Mononuclear cell (primary cell): ENCODE data around the gene NOTUM. TPM values are rescaled to one million over a fixed set of nuclear protein-coding genes. Genes with fewer than 3 reads are reported as not detected.

ENCODE experiments used
- H3K27me3 ChIP-seq: 2 replicates; pipeline ENCODE4 v1.6.0; 2011; ENCODE audit warnings: low read length, control low read depth; ENCODE audit not compliant: insufficient read depth
- H3K4me1 ChIP-seq: 2 replicates; pipeline ENCODE4 v1.5.1; 2011; ENCODE audit warnings: mild to moderate bottlenecking, low read length, control low read depth; ENCODE audit not compliant: insufficient read depth
- H3K4me3 ChIP-seq: 2 replicates; pipeline ENCODE4 v1.5.1; 2011; ENCODE audit warnings: mild to moderate bottlenecking, low read length, moderate library complexity
- H3K9me3 ChIP-seq: 2 replicates; pipeline ENCODE4 v1.5.1; 2011; ENCODE audit warnings: low read depth, mild to moderate bottlenecking, control low read depth, low read length
- total RNA-seq: library from RNA; depleted of rRNA; stranded (reverse); fragments of >200 nt; gene quantifications from one replicate; pipeline ENCODE4 v1.2.3, GENCODE V29; 2012

Gene NOTUM
- total RNA-seq, 1 donor: not detected

- H3K9me3 ChIP-seq: no peaks in the 10 kb centered on the region
- H3K27me3 ChIP-seq: no peaks in the 10 kb centered on the region
- H3K4me3 ChIP-seq: peak within 1 kb of the TSS; percentile 50
- H3K4me1 ChIP-seq: peaks cover 24% of the 10 kb centered on the region
Measured at GRCh38 chr17:81911277-81911961, 49.6 kb downstream of the NOTUM start, which contains the start of gene PCYT2. PCYT2 (minus strand) TSS chr17:81911399; CDS start chr17:81911355, 44 bp downstream.

- H3K4me1 ChIP-seq: peaks cover 19% of the 10 kb centered on the region
- H3K4me3 ChIP-seq: peak overlapping the region; percentile 50
- no peaks in the 10 kb centered on the region for H3K9me3 ChIP-seq
- no peaks in the 10 kb centered on the region for H3K27me3 ChIP-seq
Measured at GRCh38 chr17:81910840-81911276, 50.1 kb downstream of the NOTUM start.

- Histone ChIP-seq H3K4me3 (peak overlapping the region; percentile 50), H3K27me3 (no peaks in the 10 kb centered on the region), H3K9me3 (no peaks in the 10 kb centered on the region), H3K4me1 (peaks cover 17% of the 10 kb centered on the region)
Measured at GRCh38 chr17:81909966-81910839, 50.8 kb downstream of the NOTUM start.

GRCh38 chr17:81909231-81909630 lies 51.8 kb downstream of the NOTUM start:
- Histone ChIP-seq H3K9me3 (no peaks in the 10 kb centered on the region), H3K4me1 (peaks cover 17% of the 10 kb centered on the region), H3K27me3 (no peaks in the 10 kb centered on the region), H3K4me3 (no peak overlapping the region)

- H3K9me3 ChIP-seq: no peaks in the 10 kb centered on the region
- no peaks in the 10 kb centered on the region for H3K27me3 ChIP-seq
- no peak overlapping the region for H3K4me3 ChIP-seq
- H3K4me1 ChIP-seq: peaks cover 17% of the 10 kb centered on the region
Measured at GRCh38 chr17:81908793-81909192, 52.2 kb downstream of the NOTUM start.

- Histone ChIP-seq H3K27me3 (no peaks in the 10 kb centered on the region), H3K9me3 (no peaks in the 10 kb centered on the region), H3K4me1 (peaks cover 17% of the 10 kb centered on the region), H3K4me3 (no peak overlapping the region)
Measured at GRCh38 chr17:81907219-81908145, 53.5 kb downstream of the NOTUM start.

GRCh38 chr17:81906476-81907218 lies 54.3 kb downstream of the NOTUM start:
- peaks cover 2% of the 10 kb centered on the region for H3K27me3 ChIP-seq
- H3K4me1 ChIP-seq: peaks cover 15% of the 10 kb centered on the region
- no peak overlapping the region for H3K4me3 ChIP-seq
- H3K9me3 ChIP-seq: no peaks in the 10 kb centered on the region

- H3K4me1 ChIP-seq: peaks cover 13% of the 10 kb centered on the region
- peaks cover 7% of the 10 kb centered on the region for H3K27me3 ChIP-seq
- H3K4me3 ChIP-seq: no peak overlapping the region
- no peaks in the 10 kb centered on the region for H3K9me3 ChIP-seq
Measured at GRCh38 chr17:81905993-81906392, 55.0 kb downstream of the NOTUM start.

- Histone ChIP-seq H3K9me3 (no peaks in the 10 kb centered on the region), H3K4me3 (no peak overlapping the region), H3K4me1 (peaks cover 9% of the 10 kb centered on the region), H3K27me3 (peaks cover 7% of the 10 kb centered on the region)
Measured at GRCh38 chr17:81905424-81905875, 55.5 kb downstream of the NOTUM start.

GRCh38 chr17:81904600-81905423 lies 56.2 kb downstream of the NOTUM start:
- H3K9me3 ChIP-seq: no peaks in the 10 kb centered on the region
- no peak overlapping the region for H3K4me3 ChIP-seq
- H3K4me1 ChIP-seq: peaks cover 2% of the 10 kb centered on the region
- H3K27me3 ChIP-seq: peaks cover 7% of the 10 kb centered on the region

GRCh38 chr17:81903896-81904599 lies 56.9 kb downstream of the NOTUM start:
- Histone ChIP-seq H3K9me3 (no peaks in the 10 kb centered on the region), H3K4me1 (no peaks in the 10 kb centered on the region), H3K27me3 (peaks cover 7% of the 10 kb centered on the region), H3K4me3 (no peak overlapping the region)

- peaks cover 7% of the 10 kb centered on the region for H3K27me3 ChIP-seq
- no peaks in the 10 kb centered on the region for H3K9me3 ChIP-seq
- no peak overlapping the region for H3K4me3 ChIP-seq
- H3K4me1 ChIP-seq: no peaks in the 10 kb centered on the region
Measured at GRCh38 chr17:81903415-81903831, 57.6 kb downstream of the NOTUM start.
